NCI-H1092 (cell line): Measurements from ENCODE around the gene STARD3NL.
A peak's percentile ranks its signal among the peaks of the same experiment; 100 is the strongest.
"Not testable (repeated sequence)": the region's sequence is repeated elsewhere in the genome, so short reads cannot be mapped to it uniquely, and the experiment has no call there.

Experiments
- DNase-seq: peaks from one replicate; lab custom pipeline; 2025; lab: John Stamatoyannopoulos, UW

STARD3NL gene, protein sequence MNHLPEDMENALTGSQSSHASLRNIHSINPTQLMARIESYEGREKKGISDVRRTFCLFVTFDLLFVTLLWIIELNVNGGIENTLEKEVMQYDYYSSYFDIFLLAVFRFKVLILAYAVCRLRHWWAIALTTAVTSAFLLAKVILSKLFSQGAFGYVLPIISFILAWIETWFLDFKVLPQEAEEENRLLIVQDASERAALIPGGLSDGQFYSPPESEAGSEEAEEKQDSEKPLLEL

DNA sequence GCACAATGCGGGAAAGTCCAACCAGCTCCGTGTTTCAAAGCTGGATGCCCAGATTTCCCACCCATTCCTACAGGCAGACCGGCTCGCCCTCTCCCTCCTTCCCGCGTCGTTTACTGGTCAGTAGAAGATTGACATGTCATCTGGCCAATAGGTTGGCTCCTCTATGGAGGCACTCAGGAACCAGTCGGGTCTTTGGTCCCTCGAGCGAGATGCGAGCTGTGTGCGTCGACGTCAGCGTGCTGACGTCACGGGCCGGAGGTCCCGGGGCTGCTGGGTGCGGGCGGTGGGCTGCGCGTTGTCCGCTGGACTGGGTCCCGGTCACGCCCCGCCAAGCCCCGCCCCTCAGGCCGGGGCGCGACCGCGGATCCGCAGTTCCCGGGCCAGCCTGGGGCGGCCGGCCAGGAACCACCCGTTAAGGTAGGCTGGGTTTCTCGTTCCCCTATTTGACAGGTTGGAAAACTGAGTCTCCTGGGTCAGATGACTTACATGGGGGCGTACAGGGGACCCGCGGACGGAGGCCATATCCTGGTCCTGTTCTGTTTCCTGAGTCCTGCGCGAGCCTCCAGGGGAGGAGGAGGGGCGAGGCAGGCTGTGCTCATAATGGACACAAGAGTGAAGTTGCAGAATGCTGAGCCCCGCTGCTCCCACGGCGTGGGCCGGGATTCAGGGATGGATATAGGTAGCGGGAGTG lies at the start of gene STARD3NL:
STARD3NL (plus strand) TSS at position 242 of the 691 bp plus-strand sequence. CDS start 29,260 bp downstream, outside the sequence.
- peak; percentile 100 for DNase-seq

DNA sequence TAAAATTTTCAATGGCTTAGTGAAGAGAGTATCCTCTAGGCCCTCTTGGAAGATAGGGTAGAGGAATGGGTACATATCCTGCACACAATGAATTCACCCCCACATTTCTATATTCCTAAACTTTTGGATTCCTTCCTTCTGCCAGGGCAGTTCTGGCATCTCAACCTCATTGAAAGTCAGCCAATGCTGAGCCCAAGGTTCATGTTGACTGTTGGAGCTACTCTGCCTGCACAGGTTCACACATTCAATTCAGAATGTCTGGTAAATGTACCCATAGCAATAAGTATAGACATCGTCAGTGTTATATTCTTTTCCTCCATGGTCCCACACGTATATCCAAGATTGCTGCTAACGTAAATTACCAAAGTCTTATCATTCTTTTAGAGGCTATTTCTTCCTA lies 48.9 kb upstream of the STARD3NL start:
- DNase-seq = no peak

DNA sequence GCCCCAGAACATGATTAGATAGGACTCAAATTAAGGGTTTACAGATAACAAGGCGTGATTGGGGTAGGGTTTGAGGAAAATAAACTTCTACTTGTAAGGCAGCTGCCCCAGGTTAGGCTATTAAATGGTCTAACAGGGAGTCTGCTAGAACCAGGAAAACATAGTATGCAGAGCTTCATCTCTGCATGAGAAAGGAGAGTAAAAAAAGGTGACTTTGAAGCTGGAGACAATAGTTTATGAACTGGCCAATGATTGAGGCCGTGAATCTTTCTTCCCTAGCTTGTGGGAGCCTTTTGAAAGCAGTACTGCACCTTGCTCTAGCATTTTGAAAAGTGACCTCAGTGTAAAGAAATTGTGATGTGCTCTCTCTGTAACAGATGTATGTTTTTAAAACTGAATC lies 48.5 kb upstream of the STARD3NL start:
- DNase-seq = no peak

DNA sequence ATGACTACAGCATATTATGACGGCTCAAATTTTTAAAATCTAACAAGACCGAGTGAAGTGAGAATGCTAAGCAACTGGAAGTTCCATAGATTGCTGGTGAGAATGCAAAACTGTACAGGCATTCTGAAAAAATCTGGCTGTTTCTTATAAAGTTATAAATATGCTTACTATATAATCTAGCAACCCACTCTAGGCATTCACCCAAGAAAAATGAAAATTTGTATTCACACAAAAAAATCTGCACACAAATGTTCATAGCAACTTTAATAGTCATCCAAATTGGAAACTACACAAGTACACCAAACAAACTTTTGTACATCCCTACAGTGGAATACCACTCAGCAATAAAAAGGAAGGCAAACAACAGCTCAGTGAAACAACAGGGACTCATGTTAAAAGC lies 39.9 kb upstream of the STARD3NL start:
- DNase-seq = no peak

DNA sequence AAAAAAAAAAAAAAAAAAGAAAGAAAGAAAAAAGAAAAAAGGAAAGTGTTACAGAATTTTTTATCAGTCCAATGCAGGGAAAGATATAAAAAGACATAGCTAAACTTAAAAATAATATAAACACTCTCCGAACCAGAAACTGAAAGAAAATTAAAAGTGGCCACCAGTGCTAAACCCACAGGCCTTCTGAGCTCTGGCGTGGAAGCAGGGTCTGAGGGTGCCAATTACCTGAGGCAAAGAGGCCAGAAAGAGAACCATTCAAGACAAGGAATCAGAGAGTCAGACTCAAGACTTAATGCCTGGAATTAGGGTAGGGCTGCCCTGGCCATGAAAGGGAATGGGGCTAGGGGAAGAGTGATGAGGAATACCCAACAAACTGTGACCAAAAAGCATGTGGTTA lies 36.9 kb upstream of the STARD3NL start:
- no peak for DNase-seq

DNA sequence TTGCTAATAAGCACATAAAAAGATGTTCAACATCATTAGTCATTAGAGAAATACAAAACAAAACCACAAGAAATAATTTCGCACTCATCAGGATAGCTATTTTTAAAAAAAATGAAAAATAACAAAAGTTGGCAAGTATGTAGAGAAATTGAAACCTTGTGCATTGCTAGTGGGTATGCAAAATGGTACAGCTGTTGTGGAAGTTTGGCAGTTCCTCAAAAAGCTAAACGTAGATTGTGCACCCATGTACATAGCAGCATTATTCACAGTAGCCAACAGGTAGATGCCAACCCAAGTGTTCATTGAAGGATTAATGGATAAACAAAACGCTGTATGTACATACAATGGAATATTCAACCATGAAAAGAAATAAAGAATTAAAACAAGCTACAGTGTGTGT lies 35.3 kb upstream of the STARD3NL start:
- DNase-seq = no peak

DNA sequence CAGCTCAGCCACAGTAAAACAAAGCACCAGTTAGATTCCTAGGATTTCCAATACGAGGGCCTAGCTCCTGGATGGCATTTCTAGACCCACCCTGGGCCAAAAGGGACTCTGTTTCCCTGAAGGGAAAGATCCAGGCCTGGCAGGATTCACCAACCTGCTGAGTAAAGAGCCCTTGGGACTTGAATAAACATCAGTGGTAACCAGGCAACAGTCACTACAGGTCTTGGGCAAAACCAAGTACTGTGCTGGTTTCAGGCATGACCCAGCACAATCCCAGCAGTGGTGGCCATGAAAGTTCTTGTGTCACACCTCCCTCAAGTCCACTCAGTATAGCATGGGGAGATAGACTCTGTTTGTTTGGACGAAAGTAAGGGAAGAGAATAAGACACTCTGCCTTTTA lies 31.0 kb upstream of the STARD3NL start:
- no peak for DNase-seq

DNA sequence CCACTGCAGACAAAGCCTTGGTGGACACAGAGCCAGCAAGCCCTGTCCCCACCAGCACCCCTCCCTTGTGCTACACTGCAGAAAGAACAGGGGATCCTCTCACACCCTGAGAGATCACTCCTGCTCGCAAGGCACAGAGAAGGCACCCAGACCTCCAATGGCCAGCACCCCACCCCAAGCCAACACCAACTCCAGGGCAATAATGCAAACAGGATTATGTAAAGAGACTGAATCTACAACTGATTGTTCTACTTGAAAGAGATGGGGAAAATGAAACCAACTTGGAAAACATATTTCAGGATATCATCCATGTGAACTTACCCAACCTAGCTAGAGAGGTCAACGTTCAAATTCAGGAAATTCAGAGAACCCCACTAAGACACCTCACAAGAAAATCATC lies 26.5 kb upstream of the STARD3NL start:
- no peak for DNase-seq

DNA sequence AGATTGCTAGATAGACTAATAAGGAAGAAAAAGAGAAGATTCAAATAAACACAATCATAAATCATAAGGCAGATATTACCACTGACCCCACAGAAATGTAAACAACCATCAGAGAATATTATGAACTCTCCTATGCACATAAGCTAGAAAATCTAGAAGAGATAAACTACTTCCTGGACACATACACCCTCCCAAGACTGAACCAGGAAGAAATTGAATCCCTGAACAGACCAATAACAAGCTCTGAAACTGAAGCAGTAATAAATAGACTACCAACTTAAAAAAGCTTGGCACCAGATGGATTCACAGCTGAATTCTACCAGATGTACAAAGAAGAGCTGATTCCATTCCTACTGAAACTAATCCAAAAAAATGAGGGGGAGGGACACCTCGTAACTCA lies 24.5 kb upstream of the STARD3NL start:
- DNase-seq = no peak

DNA sequence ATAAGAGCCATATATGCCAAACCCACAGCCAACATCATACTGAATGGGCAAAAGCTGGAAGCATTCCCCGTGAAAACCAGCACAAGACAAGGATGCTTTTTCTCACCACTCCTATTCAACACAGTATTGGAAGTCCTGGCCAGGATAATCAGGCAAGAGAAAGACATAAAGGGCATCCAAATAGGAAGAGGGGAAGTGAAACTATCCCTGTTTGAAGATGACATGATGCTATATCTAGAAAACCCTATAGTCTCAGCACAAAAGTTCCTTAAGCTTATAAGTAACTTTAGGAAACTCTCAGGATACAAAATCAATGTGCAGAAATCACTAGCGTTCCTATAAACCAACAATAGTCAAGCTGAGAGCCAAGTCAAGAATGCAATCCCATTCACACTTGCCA lies 23.8 kb upstream of the STARD3NL start:
- no peak for DNase-seq

DNA sequence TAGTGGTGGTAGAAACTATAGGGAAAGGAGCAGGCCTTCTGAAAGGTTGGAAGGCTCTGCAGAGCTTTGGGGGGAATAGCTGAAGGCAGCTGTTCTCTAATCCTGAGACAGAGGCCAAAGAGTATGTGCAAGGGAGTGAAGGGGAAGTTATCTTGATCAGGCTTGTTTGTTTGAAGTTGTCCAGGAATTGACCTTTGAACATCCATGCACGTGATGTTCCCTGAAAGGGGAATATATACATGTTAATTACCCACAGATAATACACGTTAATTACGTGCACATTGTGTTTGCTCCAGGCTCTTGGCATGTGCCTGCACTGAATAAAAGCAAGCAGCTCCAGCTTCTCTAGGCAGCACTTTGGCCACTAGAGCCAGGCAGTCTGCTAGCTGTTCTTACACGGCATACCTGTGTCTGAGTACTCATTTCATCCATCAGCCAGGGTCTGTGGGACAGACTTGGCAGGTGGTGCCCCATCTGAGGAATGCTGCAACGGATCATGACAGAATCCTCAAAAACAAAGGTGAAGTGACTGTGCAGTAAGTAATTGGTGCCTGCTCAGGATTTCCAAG lies 18.0 kb upstream of the STARD3NL start:
- no peak for DNase-seq

DNA sequence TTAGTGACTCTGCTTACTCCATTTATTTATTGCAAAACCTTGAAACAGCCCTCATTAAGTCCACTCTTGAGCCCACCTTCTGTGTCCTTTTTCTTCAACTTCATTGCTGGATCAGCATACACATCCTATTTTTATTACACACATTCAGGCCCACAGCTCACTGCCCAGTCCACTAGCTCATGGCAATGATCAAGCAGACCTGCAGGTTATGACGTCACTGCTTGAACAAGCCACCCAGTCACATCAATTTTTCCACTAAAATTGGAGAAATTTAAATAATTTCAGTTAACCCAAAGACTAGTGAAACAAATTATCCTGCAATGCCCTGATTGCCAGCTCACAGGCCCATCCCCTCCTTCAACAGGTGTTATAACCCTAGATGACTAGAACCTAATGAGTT lies 16.0 kb upstream of the STARD3NL start:
- no peak for DNase-seq

DNA sequence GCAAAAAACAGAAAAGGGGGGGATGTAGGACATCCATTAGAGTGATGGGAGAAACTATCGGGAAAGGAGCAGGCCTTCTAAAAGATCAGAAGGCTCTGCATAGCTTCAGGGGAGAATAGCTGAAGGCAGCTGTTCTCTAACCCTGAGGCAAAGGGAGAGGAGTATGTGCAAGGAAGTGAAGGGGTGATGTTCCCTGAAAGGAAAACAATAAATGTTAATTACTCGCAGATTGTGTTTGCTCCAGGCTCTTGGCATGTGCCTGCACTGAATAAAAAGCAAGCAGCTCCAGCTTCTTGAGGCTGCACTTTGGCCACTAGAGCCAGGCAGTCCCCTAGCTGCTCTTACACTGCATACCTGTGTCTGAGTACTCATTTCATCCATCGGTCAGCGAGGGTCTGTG lies 14.4 kb upstream of the STARD3NL start:
- DNase-seq = no peak

DNA sequence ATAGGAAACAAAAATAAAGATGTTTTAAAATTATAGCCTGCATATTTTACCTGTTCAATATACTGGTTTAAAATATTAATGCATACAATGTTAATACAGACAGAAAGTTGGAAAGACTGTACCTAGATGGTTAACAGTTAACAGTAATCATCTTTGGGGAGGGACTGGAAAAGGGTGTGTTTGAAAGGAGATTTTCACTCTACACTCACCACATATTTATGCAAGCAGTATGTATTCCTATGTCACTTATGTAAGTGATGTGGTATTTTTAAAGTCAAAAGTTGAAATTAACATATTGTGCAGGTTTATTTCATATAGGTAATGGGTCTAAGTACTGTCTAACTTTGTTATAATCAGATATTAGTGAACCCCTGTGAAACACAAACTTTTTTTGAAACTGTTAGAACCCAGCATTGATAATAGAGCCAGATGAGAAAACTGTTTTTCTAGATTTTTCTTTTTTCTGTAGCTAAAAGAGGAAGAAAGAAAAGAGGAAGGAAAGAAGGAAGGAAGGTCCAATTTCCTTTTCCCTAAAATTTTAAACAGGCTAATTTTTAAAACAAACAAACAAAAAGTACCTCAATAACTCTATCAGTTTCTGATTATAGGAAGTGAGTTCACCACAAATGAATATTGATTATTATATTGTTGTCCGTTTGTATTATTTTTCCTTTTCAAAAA lies 9.0 kb upstream of the STARD3NL start:
- no peak for DNase-seq

DNA sequence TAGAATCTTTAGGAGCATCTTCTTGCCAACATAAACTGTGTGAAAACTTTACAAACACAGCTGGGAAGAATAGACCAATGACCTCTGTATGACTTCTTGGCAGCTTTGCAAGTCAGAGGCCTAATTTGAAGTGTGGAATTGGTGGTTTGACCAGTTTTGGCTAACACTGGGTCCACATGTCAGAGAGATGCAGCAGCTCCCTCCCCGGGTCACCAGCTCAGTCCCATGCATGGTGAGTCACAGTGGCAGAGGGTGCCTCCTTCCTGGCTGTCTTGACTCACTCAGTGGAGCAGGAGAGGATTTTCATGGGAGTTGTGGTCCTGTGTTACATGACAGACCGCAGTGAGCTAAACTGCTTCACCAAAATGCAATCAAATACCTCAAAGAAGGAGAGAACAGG lies 8.2 kb upstream of the STARD3NL start:
- no peak for DNase-seq

DNA sequence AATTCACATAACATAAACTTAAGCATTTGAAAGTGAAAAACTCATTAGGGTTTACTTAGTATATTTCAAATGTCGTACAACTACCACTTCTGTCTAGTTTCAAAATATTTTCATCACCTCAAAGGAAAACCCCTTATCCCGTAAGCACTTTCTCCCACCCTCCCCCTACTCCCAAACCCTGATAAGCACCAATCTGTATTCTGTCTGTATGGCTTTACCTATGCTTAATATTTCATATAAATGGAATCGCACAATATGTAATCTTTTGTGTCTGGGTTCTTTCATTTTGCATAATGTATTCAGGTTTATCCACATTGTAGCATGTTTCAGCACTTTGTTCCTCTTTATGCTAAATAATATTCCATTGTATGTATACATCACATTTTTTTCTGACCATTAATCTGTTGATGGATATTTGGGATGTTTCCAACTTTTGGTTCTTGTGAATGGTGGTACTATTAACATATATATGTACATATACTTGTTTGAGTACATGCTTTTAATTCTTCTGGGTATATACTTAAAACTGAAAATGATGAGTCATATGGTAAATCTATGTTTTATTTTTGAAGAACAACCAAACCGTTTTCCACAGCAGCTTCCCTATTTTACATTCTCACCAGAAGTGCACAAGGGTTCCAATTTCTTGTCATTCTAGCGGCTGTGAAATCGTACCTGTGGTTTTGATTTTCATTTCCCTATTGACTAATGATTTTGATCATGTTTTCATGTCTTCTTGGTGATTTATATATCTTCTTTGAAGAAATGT lies 6.2 kb upstream of the STARD3NL start:
- no peak for DNase-seq

DNA sequence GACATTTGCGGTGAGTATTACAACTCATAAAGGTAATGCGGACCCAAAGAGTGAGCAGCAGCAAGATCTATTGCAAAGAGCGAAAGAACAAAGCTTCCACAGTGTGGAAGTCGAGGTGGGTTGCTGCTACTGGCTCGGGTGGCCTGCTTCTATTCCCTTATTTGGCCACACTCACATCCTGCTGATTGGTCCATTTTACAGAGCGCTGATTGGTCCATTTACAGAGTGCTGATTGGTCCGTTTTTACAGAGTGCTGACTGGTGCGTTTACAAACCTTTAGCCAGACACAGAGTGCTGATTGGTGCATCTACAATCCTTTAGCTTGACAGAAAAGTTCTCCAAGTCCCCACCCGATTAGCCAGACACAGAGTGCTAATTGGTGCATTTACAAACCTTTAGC lies 2.5 kb upstream of the STARD3NL start:
- not testable (repeated sequence) for DNase-seq

DNA sequence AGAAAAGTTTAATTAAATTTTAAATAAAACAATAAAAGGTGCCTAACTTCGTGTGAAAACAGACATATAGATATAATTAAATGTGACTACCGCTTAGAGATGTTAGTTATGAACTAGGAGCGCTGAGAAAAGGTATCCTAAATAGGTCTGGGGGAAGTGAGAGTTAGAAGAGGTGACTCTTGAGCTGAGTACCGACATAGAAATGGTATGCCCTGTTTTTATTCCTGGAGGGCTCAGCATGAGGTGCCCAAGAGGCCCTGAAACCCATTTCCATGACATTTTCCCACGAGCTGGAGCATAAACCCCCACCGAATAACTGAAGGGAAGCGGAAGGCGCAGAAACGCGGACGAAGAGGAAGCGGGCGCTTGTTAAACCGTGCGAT lies 433 bp upstream of the STARD3NL start:
- no peak for DNase-seq

DNA sequence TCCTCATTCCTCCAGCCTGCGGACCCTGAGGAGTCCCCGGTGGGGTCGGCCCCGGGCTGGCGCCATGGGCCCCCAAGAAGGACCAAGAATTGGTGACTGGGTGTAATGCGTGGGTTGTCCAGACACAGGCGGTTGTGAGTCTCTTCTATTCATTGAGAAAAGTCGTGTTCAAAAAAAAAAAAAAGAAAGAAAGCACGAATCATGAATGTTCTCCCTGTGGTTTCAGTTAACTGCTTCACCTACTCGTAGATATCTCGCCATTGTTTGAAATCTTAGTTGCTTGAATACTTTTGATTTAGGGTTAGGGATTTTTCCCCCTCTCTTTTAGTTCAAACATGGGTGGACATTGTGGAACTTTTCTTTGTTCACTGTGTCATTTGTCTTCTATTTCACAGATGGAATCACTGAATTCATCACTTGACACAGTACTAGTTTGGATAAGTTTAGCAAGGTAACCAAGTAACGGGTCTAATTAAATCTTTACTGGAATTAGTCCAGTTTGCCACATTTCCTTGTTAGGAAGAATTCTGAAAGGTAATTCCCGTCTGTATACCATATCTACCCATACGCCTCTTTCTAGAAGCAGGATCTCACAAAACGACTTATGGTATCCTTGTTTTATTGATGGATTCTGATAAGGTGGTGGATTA lies 775 bp downstream of the STARD3NL start:
- no peak for DNase-seq

DNA sequence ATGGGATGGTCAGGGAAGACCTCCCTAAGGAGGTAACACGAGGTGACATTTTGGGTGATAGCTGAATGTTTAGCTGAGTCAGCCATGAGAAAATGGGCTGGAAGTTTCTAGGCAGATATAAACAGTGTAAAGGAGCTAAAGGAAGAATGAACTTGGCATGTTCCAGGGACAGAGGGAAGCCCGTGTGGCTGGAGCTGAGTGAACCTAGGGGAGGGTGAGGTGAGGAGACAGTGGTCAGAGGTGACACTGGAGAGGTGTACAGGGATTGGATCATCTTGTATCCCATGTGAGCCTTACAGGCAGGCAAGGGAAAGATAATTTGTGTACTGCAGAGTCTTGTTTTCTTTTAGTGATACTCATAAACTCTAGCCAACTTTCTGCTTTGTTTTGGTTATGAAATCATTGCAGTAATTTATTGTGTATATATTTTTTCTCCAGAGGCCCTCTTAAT lies 1.8 kb downstream of the STARD3NL start:
- no peak for DNase-seq

DNA sequence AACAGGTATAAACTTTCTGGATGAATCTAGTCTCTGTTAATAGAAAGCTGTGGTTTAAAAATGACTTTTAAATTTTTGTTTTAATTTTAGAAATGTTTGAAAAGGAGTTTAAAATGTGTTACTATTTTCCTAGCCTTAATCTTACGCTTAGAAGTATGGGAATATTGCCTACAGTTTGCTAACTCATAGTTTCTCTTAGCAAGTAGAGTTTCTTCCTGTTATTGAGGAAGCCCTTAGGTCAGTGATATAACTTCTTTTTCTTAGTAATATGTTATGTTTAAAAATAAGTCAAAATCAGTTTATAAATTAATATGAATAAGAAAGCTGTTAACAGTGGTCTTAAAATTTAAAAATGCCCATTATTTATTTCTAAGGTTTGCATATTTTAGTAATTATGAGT lies 3.1 kb downstream of the STARD3NL start:
- DNase-seq = no peak

DNA sequence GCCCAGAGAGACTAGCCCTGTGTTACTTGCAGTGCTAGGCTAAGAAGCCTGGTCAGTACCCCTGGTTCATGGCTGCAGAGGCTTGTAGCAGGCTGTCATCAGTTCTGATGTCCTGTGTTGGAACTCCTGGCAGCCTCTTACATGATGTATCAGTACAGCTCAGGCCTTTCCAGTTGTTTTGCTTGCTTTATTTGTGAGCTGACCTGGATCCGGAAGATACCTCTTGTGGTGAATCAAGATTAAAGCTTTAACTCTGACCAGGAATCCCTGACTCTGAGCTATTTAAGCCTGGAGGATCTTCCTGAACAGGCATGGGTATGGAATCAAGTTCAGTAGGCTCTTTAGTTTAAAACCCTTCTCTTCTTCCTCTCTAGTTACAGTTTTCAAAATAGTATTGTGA lies 4.4 kb downstream of the STARD3NL start:
- no peak for DNase-seq
